Measurements from ENCODE around the gene MTMR3.
"Not testable (repeated sequence)": the region's sequence is repeated elsewhere in the genome, so short reads cannot be mapped to it uniquely, and the experiment has no call there.

DNA sequence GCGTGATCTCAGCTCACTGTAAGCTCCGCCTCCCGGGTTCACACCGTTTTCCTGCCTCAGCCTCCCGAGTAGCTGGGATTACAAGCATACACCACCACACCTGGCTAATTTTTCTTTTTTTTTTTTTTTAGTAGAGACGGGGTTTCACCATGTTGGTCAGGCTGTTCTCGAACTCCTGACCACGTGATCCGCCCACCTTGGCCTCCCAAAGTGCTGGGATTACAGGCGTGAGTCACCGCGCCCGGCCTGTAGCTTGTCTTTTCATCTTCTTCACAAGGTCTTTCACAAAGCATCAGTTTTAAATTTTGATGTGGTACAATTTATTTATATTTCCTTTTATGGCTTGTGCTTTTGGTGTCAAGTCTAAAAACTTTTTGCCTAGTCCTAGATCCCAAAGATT is 17.4 kb upstream of the MTMR3 start:
- TF ChIP-seq CTCF, POLR2A (IDR thresholded peaks at IDR 0.05): not testable (repeated sequence)
